Brain pericyte (primary cell): Measurements from ENCODE around the gene SUMO2.
"Not testable (repeated sequence)": the region's sequence is repeated elsewhere in the genome, so short reads cannot be mapped to it uniquely, and the experiment has no call there.

Source experiments
- DNase-seq: peaks from one replicate; pipeline ENCODE4 v3.0.0-alpha.2; 2012; ENCODE audit warnings: low read depth, low spot score

Gene SUMO2

GRCh38 chr17:75182569-75183436 lies at the start of gene SUMO2:
Gene SUMO2 (minus strand): TSS chr17:75182959. CDS start chr17:75182834, 125 bp downstream.
- DNase-seq, result peak; percentile 85

GRCh38 chr17:75231741-75232464 lies 49.1 kb upstream of the SUMO2 start:
- no peak for DNase-seq

GRCh38 chr17:75231071-75231470 lies 48.3 kb upstream of the SUMO2 start:
- DNase-seq, result no peak

GRCh38 chr17:75228847-75229246 lies 46.1 kb upstream of the SUMO2 start:
- DNase-seq, result no peak

GRCh38 chr17:75228305-75228704 lies 45.5 kb upstream of the SUMO2 start:
- DNase-seq, result no peak

GRCh38 chr17:75227729-75228128 lies 45.0 kb upstream of the SUMO2 start:
- no peak for DNase-seq

GRCh38 chr17:75225016-75225415 lies 42.3 kb upstream of the SUMO2 start:
- no peak for DNase-seq

GRCh38 chr17:75219815-75220214 lies 37.1 kb upstream of the SUMO2 start:
- DNase-seq, result no peak

GRCh38 chr17:75218131-75218530 lies 35.4 kb upstream of the SUMO2 start:
- DNase-seq, result no peak

- DNase-seq, result no peak
Observed at GRCh38 chr17:75209061-75209460, 26.3 kb upstream of the SUMO2 start.

- no peak for DNase-seq
Observed at GRCh38 chr17:75208161-75208560, 25.4 kb upstream of the SUMO2 start.

- no peak for DNase-seq
Observed at GRCh38 chr17:75207760-75208159, 25.0 kb upstream of the SUMO2 start.

- DNase-seq, result not testable (repeated sequence)
Observed at GRCh38 chr17:75207050-75207407, 24.3 kb upstream of the SUMO2 start.

- DNase-seq, result no peak
Observed at GRCh38 chr17:75205793-75206163, 23.0 kb upstream of the SUMO2 start.

- peak; percentile 77 for DNase-seq
Observed at GRCh38 chr17:75205037-75205792, 22.5 kb upstream of the SUMO2 start, which contains the start of gene NUP85. Gene NUP85 (plus strand): TSS chr17:75205679. CDS start chr17:75205762, 83 bp downstream.

GRCh38 chr17:75199886-75200618 lies 17.3 kb upstream of the SUMO2 start:
- no peak for DNase-seq

- no peak for DNase-seq
Observed at GRCh38 chr17:75194879-75195278, 12.1 kb upstream of the SUMO2 start.

- DNase-seq, result no peak
Observed at GRCh38 chr17:75191584-75191983, 8.8 kb upstream of the SUMO2 start.

GRCh38 chr17:75188614-75189013 lies 5.9 kb upstream of the SUMO2 start:
- no peak for DNase-seq

- DNase-seq, result no peak
Observed at GRCh38 chr17:75183999-75184884, 1.5 kb upstream of the SUMO2 start.

- DNase-seq, result no peak
Observed at GRCh38 chr17:75182319-75182568, 515 bp downstream of the SUMO2 start.
